ENCODE measurements around the gene MKRN2OS.

The MKRN2OS gene

DNA sequence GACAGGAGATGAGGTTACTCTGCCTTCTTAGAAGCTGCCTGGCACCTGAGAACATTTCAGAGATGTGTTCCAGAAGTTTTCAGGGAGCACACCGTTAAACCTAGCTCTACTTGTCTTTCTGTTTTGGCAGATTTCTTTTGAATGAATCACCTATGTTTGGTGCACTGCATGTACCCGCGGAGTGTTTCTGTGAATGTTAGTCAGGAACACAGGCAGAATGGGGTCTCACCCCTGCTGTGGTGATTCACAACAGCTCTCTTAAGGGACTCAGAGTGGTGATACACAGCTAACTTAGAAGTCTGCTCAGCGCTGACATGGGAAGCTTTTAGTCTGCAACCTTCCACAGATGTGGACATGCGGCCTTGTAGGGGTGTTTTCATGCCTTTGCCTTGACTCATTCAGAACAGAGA is 37.0 kb downstream of the MKRN2OS start:
- Histone ChIP-seq H3K9ac (ENCODE audit: low read length in 5 of 5) (no peak overlapping the region), H3K9me3 (ENCODE audit: control insufficient read depth in 5 of 5, low read length in 5 of 5) (no peaks in the 10 kb centered on the region), H3K27ac (ENCODE audit: low read depth, low read length) (no peak overlapping the region), H3K36me3 (ENCODE audit: control insufficient read depth in 5 of 5, insufficient read depth in 5 of 5, low read length in 5 of 5) (peaks cover 6 to 42% (median 31%) of the 10 kb centered on the region in 5 donors), H3K27me3 (ENCODE audit: control insufficient read depth in 5 of 5, insufficient read depth in 4 of 5, low read length in 5 of 5) (no peaks in the 10 kb centered on the region), H3K4me1 (ENCODE audit: control insufficient read depth in 5 of 5, insufficient read depth in 5 of 5, low read length in 5 of 5) (peaks cover 0 to 4% (median 0%) of the 10 kb centered on the region in 5 donors), H3K4me3 (ENCODE audit: low read depth in 1 of 5, low read length in 5 of 5) (no peak overlapping the region)

DNA sequence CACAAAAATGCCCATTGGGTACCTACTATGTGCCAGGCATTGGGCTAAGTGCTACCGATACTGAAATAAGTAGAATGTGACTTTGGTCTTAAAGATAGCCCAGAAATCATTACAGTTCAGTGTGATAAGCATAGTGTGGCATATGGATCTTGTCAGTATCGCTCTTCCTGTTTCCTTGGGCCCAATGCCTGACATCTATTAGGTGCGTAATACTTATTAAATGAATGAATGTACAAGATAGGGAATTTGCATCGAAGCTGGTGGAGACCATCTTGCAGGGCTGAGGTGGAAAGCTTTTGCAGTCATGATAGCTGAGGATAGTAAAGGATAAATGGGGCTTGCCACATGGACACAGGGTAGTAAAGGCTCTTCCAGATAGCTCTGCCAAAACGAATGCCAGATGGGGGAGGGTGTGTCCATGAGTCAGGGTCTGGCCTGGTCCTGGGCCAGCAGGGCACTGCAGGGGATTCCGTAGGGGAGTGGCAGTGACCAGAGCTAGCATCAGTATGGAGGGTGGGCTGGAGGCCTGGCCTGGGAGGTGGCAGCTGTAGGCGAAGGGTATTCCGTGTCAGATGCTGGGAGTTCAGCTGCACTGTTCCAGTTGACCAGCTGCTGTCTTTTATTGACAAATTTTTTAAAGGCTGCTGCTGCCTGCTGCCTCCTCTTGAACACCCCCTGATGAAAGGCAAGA is 37.6 kb downstream of the MKRN2OS start:
- Histone ChIP-seq H3K36me3 (ENCODE audit: control insufficient read depth in 5 of 5, insufficient read depth in 5 of 5, low read length in 5 of 5) (peaks cover 6 to 45% (median 34%) of the 10 kb centered on the region in 5 donors), H3K27ac (ENCODE audit: low read depth, low read length) (no peak overlapping the region), H3K4me3 (ENCODE audit: low read depth in 1 of 5, low read length in 5 of 5) (no peak overlapping the region)

DNA sequence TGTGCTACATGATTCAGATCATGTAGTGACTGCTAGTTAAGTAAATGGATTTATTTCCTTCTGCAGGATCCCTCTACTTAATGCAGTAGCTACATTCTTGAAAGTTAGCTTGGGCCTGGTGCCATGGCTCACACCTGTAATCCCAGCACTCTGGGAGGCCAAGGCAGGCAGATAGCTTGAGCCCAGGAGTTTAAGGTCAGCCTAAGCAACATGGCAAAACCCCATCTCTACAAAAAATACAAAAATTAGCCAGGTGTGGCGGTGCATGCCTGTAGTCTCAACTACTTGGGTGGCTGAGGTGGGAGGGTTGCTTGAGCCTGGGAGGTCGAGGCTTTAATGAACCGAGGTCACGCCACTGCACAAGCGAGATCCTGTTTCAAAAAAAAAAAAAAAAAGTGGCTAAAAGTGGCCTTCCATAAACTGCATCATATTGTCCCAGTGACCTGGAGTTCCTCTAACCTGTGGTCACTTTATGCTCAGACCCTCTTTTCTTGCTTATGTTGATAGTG is 39.0 kb downstream of the MKRN2OS start:
- Histone ChIP-seq H3K9me3 (ENCODE audit: control insufficient read depth in 5 of 5, low read length in 5 of 5) (no peaks in the 10 kb centered on the region), H3K4me1 (ENCODE audit: control insufficient read depth in 5 of 5, insufficient read depth in 5 of 5, low read length in 5 of 5) (peaks cover 0 to 4% (median 0%) of the 10 kb centered on the region in 5 donors), H3K27me3 (ENCODE audit: control insufficient read depth in 5 of 5, insufficient read depth in 4 of 5, low read length in 5 of 5) (no peaks in the 10 kb centered on the region), H3K9ac (ENCODE audit: low read length in 5 of 5) (no peak overlapping the region), H3K36me3 (ENCODE audit: control insufficient read depth in 5 of 5, insufficient read depth in 5 of 5, low read length in 5 of 5) (peaks cover 2 to 45% (median 34%) of the 10 kb centered on the region in 5 donors), H3K4me3 (ENCODE audit: low read depth in 1 of 5, low read length in 5 of 5) (no peak overlapping the region), H3K27ac (ENCODE audit: low read depth, low read length) (no peak overlapping the region)

More for the DNA sequence above, 37.6 kb downstream of the MKRN2OS start:
- no peaks in the 10 kb centered on the region for H3K9me3 ChIP-seq (ENCODE audit: control insufficient read depth in 5 of 5, low read length in 5 of 5)
- H3K27me3 ChIP-seq (ENCODE audit: control insufficient read depth in 5 of 5, insufficient read depth in 4 of 5, low read length in 5 of 5), result no peaks in the 10 kb centered on the region
- H3K4me1 ChIP-seq (ENCODE audit: control insufficient read depth in 5 of 5, insufficient read depth in 5 of 5, low read length in 5 of 5), result peaks cover 0 to 4% (median 0%) of the 10 kb centered on the region in 5 donors
- H3K9ac ChIP-seq (ENCODE audit: low read length in 5 of 5), result no peak overlapping the region

DNA sequence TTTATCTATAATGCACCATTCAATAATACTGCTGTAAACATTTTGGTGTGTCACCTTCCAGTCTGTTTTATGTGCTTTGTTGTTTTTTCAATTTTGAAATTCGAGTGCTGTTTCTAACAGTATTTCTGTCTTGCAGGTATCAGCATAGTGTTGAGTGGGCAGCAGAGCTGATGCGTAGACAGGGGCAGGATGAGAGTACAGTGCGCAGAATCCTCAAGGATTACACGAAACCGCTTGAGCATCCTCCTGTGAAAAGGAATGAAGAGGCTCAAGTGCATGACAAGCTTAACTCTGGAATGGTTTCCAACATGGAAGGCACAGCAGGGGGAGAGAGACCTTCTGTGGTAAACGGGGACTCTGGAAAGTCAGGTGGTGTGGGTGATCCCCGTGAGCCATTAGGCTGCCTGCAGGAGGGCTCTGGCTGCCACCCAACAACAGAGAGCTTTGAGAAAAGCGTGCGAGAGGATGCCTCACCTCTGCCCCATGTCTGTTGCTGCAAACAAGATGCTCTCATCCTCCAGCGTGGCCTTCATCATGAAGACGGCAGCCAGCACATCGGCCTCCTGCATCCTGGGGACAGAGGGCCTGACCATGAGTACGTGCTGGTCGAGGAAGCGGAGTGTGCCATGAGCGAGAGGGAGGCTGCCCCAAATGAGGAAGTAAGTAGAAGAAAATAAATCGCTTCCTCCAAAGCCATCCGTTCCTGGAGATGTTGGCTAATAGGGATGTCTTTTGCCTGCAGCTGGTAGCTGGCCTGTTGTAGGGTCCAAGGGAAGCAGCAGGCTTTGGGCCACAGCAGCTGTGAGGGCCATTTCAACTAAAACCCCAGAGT is 42.0 kb downstream of the MKRN2OS start:
- no peak overlapping the region for H3K4me3 ChIP-seq (ENCODE audit: low read depth in 1 of 5, low read length in 5 of 5)
- no peaks in the 10 kb centered on the region for H3K9me3 ChIP-seq (ENCODE audit: control insufficient read depth in 5 of 5, low read length in 5 of 5)
- H3K36me3 ChIP-seq (ENCODE audit: control insufficient read depth in 5 of 5, insufficient read depth in 5 of 5, low read length in 5 of 5), result peaks cover 2 to 62% (median 51%) of the 10 kb centered on the region in 5 donors
- H3K27me3 ChIP-seq (ENCODE audit: control insufficient read depth in 5 of 5, insufficient read depth in 4 of 5, low read length in 5 of 5), result no peaks in the 10 kb centered on the region
- no peak overlapping the region for H3K9ac ChIP-seq (ENCODE audit: low read length in 5 of 5)
- no peak overlapping the region for H3K27ac ChIP-seq (ENCODE audit: low read depth, low read length)
- H3K4me1 ChIP-seq (ENCODE audit: control insufficient read depth in 5 of 5, insufficient read depth in 5 of 5, low read length in 5 of 5), result peaks cover 0 to 4% (median 0%) of the 10 kb centered on the region in 5 donors

DNA sequence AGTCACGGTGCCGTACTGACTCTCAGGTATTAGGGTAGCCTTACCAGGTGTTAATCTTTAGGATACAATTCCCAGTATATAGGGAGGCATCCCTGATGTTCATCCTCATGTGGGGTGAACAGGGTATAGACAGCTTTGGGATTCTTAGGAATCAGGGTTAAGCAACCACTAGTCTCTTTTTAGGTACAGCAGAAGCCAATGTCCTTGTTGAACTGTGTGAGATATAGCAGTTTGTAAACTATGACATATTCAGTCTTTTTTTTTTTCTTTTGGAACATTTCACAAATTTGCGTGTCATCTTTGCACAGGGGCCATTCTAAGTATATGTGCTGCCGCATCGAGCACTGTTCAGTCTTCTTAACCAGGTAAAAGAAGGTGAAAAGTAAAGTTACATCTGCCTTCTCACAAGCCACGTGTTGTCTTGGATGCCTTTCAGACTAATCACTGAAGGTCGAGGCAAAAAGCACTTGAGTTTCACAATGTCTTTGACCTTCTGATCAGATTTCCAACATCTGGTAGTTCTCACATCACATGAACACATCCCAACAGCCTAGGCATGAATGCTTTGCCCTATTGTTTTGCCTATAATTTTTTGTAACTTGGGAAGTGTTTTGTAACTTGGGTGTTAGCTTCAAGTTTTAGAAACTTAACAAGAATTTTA is 43.8 kb downstream of the MKRN2OS start:
- H3K9ac ChIP-seq (ENCODE audit: low read length in 5 of 5), result no peak overlapping the region
- H3K36me3 ChIP-seq (ENCODE audit: control insufficient read depth in 5 of 5, insufficient read depth in 5 of 5, low read length in 5 of 5), result peaks cover 3 to 74% (median 58%) of the 10 kb centered on the region in 5 donors
- no peaks in the 10 kb centered on the region for H3K27me3 ChIP-seq (ENCODE audit: control insufficient read depth in 5 of 5, insufficient read depth in 4 of 5, low read length in 5 of 5)
- no peaks in the 10 kb centered on the region for H3K4me1 ChIP-seq (ENCODE audit: control insufficient read depth in 5 of 5, insufficient read depth in 5 of 5, low read length in 5 of 5)
- no peak overlapping the region for H3K27ac ChIP-seq (ENCODE audit: low read depth, low read length)
- H3K4me3 ChIP-seq (ENCODE audit: low read depth in 1 of 5, low read length in 5 of 5), result no peak overlapping the region
- H3K9me3 ChIP-seq (ENCODE audit: control insufficient read depth in 5 of 5, low read length in 5 of 5), result no peaks in the 10 kb centered on the region

DNA sequence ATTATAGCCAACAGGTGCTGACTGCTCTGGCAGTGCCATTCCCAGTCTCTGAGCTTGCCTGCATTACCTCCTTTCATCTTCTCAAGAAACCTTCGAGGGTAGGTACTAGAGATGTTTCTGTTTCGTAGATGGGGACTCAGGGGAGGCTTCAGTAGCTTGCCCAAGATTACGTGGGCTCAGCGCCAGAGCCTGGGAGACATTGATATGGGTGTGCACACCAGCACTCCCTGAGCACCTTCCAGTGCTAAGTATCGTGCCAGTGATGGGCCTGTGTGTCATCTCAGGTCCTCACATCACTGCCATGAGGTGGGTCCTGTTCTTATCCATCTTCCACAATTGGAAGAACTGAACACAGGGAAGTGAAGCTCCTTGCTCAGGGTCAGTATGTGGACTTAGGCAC is 45.8 kb downstream of the MKRN2OS start:
- H3K9ac ChIP-seq (ENCODE audit: low read length in 5 of 5), result no peak overlapping the region
- no peak overlapping the region for H3K4me3 ChIP-seq (ENCODE audit: low read depth in 1 of 5, low read length in 5 of 5)
- no peaks in the 10 kb centered on the region for H3K27me3 ChIP-seq (ENCODE audit: control insufficient read depth in 5 of 5, insufficient read depth in 4 of 5, low read length in 5 of 5)
- H3K36me3 ChIP-seq (ENCODE audit: control insufficient read depth in 5 of 5, insufficient read depth in 5 of 5, low read length in 5 of 5), result peaks cover 6 to 78% (median 58%) of the 10 kb centered on the region in 5 donors
- no peaks in the 10 kb centered on the region for H3K9me3 ChIP-seq (ENCODE audit: control insufficient read depth in 5 of 5, low read length in 5 of 5)
- H3K27ac ChIP-seq (ENCODE audit: low read depth, low read length), result no peak overlapping the region
- no peaks in the 10 kb centered on the region for H3K4me1 ChIP-seq (ENCODE audit: control insufficient read depth in 5 of 5, insufficient read depth in 5 of 5, low read length in 5 of 5)

DNA sequence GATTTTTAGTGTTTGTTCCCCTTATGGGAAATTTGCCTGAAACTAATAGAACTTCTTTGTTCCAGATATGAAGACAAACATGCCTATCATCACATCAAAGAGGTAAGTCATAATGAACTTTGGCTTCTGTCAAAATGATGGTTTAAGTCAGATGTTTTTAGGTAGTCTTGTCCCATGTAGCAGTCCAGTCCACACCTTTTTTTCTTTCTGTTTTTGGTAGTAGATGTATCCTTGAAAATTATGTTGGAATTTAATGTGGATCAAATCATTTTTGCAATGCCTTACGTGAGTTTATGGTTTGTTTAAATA is 48.9 kb downstream of the MKRN2OS start:
- H3K4me3 ChIP-seq (ENCODE audit: low read depth in 1 of 5, low read length in 5 of 5), result no peak overlapping the region
- no peaks in the 10 kb centered on the region for H3K27me3 ChIP-seq (ENCODE audit: control insufficient read depth in 5 of 5, insufficient read depth in 4 of 5, low read length in 5 of 5)
- no peaks in the 10 kb centered on the region for H3K9me3 ChIP-seq (ENCODE audit: control insufficient read depth in 5 of 5, low read length in 5 of 5)
- H3K27ac ChIP-seq (ENCODE audit: low read depth, low read length), result no peak overlapping the region
- H3K36me3 ChIP-seq (ENCODE audit: control insufficient read depth in 5 of 5, insufficient read depth in 5 of 5, low read length in 5 of 5), result peaks cover 17 to 75% (median 54%) of the 10 kb centered on the region in 5 donors
- H3K4me1 ChIP-seq (ENCODE audit: control insufficient read depth in 5 of 5, insufficient read depth in 5 of 5, low read length in 5 of 5), result no peaks in the 10 kb centered on the region
- H3K9ac ChIP-seq (ENCODE audit: low read length in 5 of 5), result no peak overlapping the region

DNA sequence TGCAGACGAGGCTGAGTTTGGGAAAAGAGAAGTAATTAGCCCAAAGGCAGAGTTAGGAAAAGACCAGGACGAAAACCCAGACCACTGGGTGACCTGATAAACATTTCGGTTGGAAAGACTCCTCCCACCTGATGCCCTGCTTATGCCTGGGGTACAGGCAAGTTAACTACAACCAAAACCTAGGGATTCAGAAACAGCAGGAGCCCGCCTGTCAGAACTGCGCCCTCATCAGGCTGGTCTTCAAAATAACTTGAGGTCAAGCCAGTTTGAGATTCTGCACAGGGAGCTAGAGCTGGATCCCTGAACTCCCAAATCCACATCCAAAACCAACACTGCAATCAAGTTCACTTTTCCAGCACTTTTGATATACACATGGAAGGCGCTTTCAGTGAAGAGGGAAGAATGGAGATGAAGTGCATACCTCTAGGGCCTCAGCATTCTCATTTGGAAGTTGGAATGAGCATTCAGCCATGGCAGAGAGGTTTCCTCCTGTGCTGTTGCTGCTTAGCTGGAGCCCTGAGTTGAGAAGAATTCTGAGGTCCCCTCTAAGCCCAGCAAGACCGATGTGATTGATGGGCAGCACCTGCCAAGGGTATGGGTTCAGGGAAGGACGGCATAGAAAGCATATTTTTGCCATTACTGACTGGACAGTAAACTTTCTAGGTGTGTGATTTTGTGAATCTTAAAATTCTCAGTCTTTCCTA is 49.4 kb downstream of the MKRN2OS start:
- Histone ChIP-seq H3K9ac (ENCODE audit: low read length in 5 of 5) (no peak overlapping the region), H3K4me1 (ENCODE audit: control insufficient read depth in 5 of 5, insufficient read depth in 5 of 5, low read length in 5 of 5) (no peaks in the 10 kb centered on the region), H3K4me3 (ENCODE audit: low read depth in 1 of 5, low read length in 5 of 5) (no peak overlapping the region), H3K36me3 (ENCODE audit: control insufficient read depth in 5 of 5, insufficient read depth in 5 of 5, low read length in 5 of 5) (peaks cover 17 to 73% (median 54%) of the 10 kb centered on the region in 5 donors), H3K27me3 (ENCODE audit: control insufficient read depth in 5 of 5, insufficient read depth in 4 of 5, low read length in 5 of 5) (no peaks in the 10 kb centered on the region), H3K9me3 (ENCODE audit: control insufficient read depth in 5 of 5, low read length in 5 of 5) (no peaks in the 10 kb centered on the region), H3K27ac (ENCODE audit: low read depth, low read length) (no peak overlapping the region)

DNA sequence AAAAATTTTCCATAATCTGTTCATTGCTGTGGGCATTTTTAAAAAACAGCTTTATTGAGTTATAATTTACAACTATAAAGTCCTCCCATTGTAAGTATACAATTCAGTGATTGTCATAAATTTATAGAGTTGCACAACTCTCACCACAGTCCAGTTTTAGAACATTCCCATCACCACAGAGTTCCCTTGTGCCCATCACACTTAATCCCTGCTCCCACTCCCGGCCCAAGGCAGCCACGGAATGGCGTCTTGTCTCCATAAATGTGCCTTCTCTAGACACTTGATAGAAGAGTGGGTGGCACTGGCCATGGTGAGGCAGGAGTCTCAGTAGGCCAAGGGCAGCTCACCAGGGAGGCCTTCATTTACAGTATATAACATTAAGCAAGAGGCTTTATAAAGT is 54.8 kb downstream of the MKRN2OS start:
- Histone ChIP-seq H3K27ac (ENCODE audit: low read depth, low read length) (no peak overlapping the region), H3K9ac (ENCODE audit: low read length in 5 of 5) (no peak overlapping the region), H3K36me3 (ENCODE audit: control insufficient read depth in 5 of 5, insufficient read depth in 5 of 5, low read length in 5 of 5) (peaks cover 14 to 37% (median 20%) of the 10 kb centered on the region in 5 donors), H3K4me3 (ENCODE audit: low read depth in 1 of 5, low read length in 5 of 5) (no peak overlapping the region), H3K27me3 (ENCODE audit: control insufficient read depth in 5 of 5, insufficient read depth in 4 of 5, low read length in 5 of 5) (no peaks in the 10 kb centered on the region), H3K4me1 (ENCODE audit: control insufficient read depth in 5 of 5, insufficient read depth in 5 of 5, low read length in 5 of 5) (peaks cover 0 to 1% (median 0%) of the 10 kb centered on the region in 5 donors), H3K9me3 (ENCODE audit: control insufficient read depth in 5 of 5, low read length in 5 of 5) (no peaks in the 10 kb centered on the region)
